GM12878 (cell line): ENCODE results near the gene FAM193A. TPM values are rescaled to one million over a fixed set of nuclear protein-coding genes. Genes with fewer than 3 reads are reported as not detected.
"Not testable (repeated sequence)": the region's sequence is repeated elsewhere in the genome, so short reads cannot be mapped to it uniquely, and the experiment has no call there.

Experiments
- ATAC-seq: fragments of 200-7000 bp; cut with Tn5 transposase; 3 replicates; pipeline ENCODE4 v1.9.1; 2020; ENCODE audit warnings: mild to moderate bottlenecking, moderate library complexity
- BruUV-seq: library from RNA; stranded (reverse); fragments of 400-500 nt; replicated peaks from 2 replicates; lab custom pipeline; 2021; lab: Mats Ljungman, UMichigan
- CTCF ChIA-PET: fragments of 300-600 bp; sonication (Branson Sonifier 250); formaldehyde crosslinking; extraction: SDS; loops from one replicate; lab custom pipeline; 2021; ENCODE audit warnings: inconsistent platforms; lab: Yijun Ruan, JAX
- POLR2A ChIA-PET: fragments of 350-600 bp; formaldehyde crosslinking; extraction: SDS; loops from one replicate; lab custom pipeline; 2021; ENCODE audit warnings: inconsistent platforms; lab: Charles Lee
- RAD21 ChIA-PET: fragments of 300-600 bp; sonication (Branson Sonifier 250); formaldehyde crosslinking; loops from one replicate; lab custom pipeline; 2023; ENCODE audit warnings: antibody characterized with exemption; ENCODE audit not compliant: unreplicated experiment; lab: Charles Lee
- SMC1A ChIA-PET: fragments of 300-600 bp; sonication (Branson Sonifier 250); formaldehyde crosslinking; loops from one replicate; lab custom pipeline; 2023; ENCODE audit not compliant: unreplicated experiment, uncharacterized antibody; lab: Charles Lee
- DNase-seq: peaks from one replicate; pipeline ENCODE4 v3.0.0-alpha.2; 2011; ENCODE audit warnings: low read depth, low spot score
- FAIRE-seq: peaks from 3 replicates; lab custom pipeline; 2011; peaks lifted over from hg19 to GRCh38; lab: Jason Lieb, UNC
- H2AFZ ChIP-seq: 2 replicates; pipeline ENCODE4 v1.6.0; 2011; ENCODE audit warnings: low read depth, low read length, control low read depth; ENCODE audit not compliant: control insufficient read depth
- H3K27ac ChIP-seq: 2 replicates; pipeline ENCODE4 v1.5.1; 2011; ENCODE audit warnings: control low read depth; ENCODE audit not compliant: control insufficient read depth, insufficient read depth
- H3K27me3 ChIP-seq, 2 experiments: replicated peaks in 1 of 2; 2 replicates each; pipeline versions ENCODE4 v1.6.0 to v1.6.1; 2011; ENCODE audit warnings: low read length in 1 of 2; ENCODE audit not compliant: control insufficient read depth in 2 of 2, insufficient read depth in 2 of 2
- H3K36me3 ChIP-seq, 2 experiments: 2 replicates each; pipeline ENCODE4 v1.5.1; 2011; ENCODE audit warnings: low read length in 1 of 2; ENCODE audit not compliant: control insufficient read depth in 2 of 2, insufficient read depth in 2 of 2
- H3K4me1 ChIP-seq: 2 replicates; pipeline ENCODE4 v1.6.1; 2011; ENCODE audit warnings: mild to moderate bottlenecking, low read length, moderate library complexity, mixed read lengths; ENCODE audit not compliant: control insufficient read depth, insufficient read depth
- H3K4me2 ChIP-seq: 2 replicates; pipeline ENCODE4 v1.6.0; 2011; ENCODE audit warnings: control low read depth; ENCODE audit not compliant: control insufficient read depth, insufficient read depth
- H3K4me3 ChIP-seq: fragments of 200-600 bp; sonication (generic); 2 replicates; pipeline ENCODE4 v1.5.1; 2016
- H3K79me2 ChIP-seq: 2 replicates; pipeline ENCODE4 v1.6.0; 2011; ENCODE audit warnings: low read length; ENCODE audit not compliant: control insufficient read depth, insufficient read depth
- H3K9ac ChIP-seq: 2 replicates; pipeline ENCODE4 v1.8.0; 2011; ENCODE audit warnings: low read length, control low read depth, mixed read lengths; ENCODE audit not compliant: control insufficient read depth, insufficient read depth
- H3K9me3 ChIP-seq: replicated peaks from 3 replicates; pipeline ENCODE4 v1.5.1; 2011; ENCODE audit warnings: mild to moderate bottlenecking, low read length; ENCODE audit not compliant: control insufficient read depth, insufficient read depth
- H4K20me1 ChIP-seq: 2 replicates; pipeline ENCODE4 v1.6.0; 2011; ENCODE audit not compliant: control insufficient read depth, insufficient read depth
- MYC ChIP-seq: IDR thresholded peaks from 2 replicates; pipeline ENCODE4 v1.6.1; 2011; ENCODE audit warnings: mild to moderate bottlenecking, low read length, moderate library complexity, inconsistent platforms; ENCODE audit not compliant: insufficient read depth, insufficient replicate concordance, insufficient read length, severe bottlenecking
- WGBS: methylation state at CpG from one replicate; pipeline ENCODE4 v1.1.6; 2016; ENCODE audit warnings: low lambda C conversion rate; ENCODE audit not compliant: insufficient replicate concordance, insufficient coverage; ENCODE audit errors: missing lambda C conversion rate; 5-methylcytosine and 5-hydroxymethylcytosine counted together
- in situ Hi-C: fragments of 300-500 bp; cut with MboI; formaldehyde crosslinking; loops from 9 replicates; pipeline ENCODE4 v1.14.3; 2018; ENCODE audit warnings: mixed read lengths
- intact Hi-C: fragments of 100-400 bp; cut with micrococcal nuclease; formaldehyde crosslinking; loops from one replicate; pipeline ENCODE4 v1.14.2; 2022; ENCODE audit not compliant: unreplicated experiment
- polyA plus RNA-seq, 11 experiments: library from polyadenylated mRNA; depleted of rRNA in 4 of 11; unstranded in 6 of 11; stranded (reverse) in 5 of 11; fragments of >200 nt; fragmentation: Nextera tagmentation in 4 of 11; fragmentation: Illumina TruSeq in 1 of 11; extraction: Ambion mirVana in 4 of 11; extraction: Trizol in 1 of 11; gene quantifications; 1 replicate in 1 of 11; 2 replicates in 10 of 11; pipeline versions ENCODE4 v1.2.1 to v1.2.3, GENCODE V29; 2011 to 2016; ENCODE audit warnings: inconsistent platforms in 2 of 11, missing spikeins in 2 of 11, low read depth in 1 of 11
- total RNA-seq, 4 experiments: library from RNA; depleted of rRNA in 3 of 4; stranded (reverse); fragments of >200 nt in 3 of 4; fragmentation: Illumina TruSeq in 1 of 4; extraction: Trizol in 1 of 4; gene quantifications; 2 replicates each; pipeline versions ENCODE4 v1.2.1 to v1.2.3, GENCODE V29; 2013 to 2021

FAM193A gene
- total and polyA plus RNA-seq, 10 of the 15 experiments (the other 5 are each of a cell fraction or from before 2014, with no cell fraction given), result 0.52 to 23.3 (median 7.4) TPM

GRCh38 chr4:2591189-2591588 lies 54.7 kb downstream of the FAM193A start:
- H3K79me2 ChIP-seq, result peaks cover 87% of the 10 kb centered on the region
- FAIRE-seq, result no peak
- DNase-seq, result no peak
- ChIA-PET CTCF (no interaction called here), POLR2A (no interaction called here), RAD21 (no interaction called here), SMC1A (no interaction called here)
- intact Hi-C loops (no loop called here), in situ Hi-C loops (no loop called here)
- no TSS peak for BruUV-seq
- peaks cover 2% of the 10 kb centered on the region in 2 experiments; a peak in 1 of 4 replicates for H3K36me3 ChIP-seq
- H4K20me1 ChIP-seq, result peaks cover 6% of the 10 kb centered on the region
- H3K4me2 ChIP-seq, result peak overlapping the region; percentile 72
- peaks cover 45% of the 10 kb centered on the region for H3K4me1 ChIP-seq
- TF ChIP-seq MYC, result no peak
- H3K27me3 ChIP-seq, result no peaks in the 10 kb centered on the region
- WGBS, result 76% methylated on average over 8 of the region's 8 CpGs
- no peaks in the 10 kb centered on the region for H3K9me3 ChIP-seq
- ATAC-seq, result peak; percentile 36
- H3K27ac ChIP-seq, result peak overlapping the region; percentile 50
- H3K4me3 ChIP-seq, result no peak overlapping the region
- no peak overlapping the region for H2AFZ ChIP-seq
- H3K9ac ChIP-seq, result no peak overlapping the region

- DNase-seq, H3K9ac ChIP-seq, ATAC-seq, H3K4me3 ChIP-seq, H2AFZ ChIP-seq, BruUV-seq, H3K27ac ChIP-seq, FAIRE-seq, POLR2A ChIA-PET, H3K9me3 ChIP-seq, H3K4me2 ChIP-seq, in situ Hi-C loops, intact Hi-C loops, H4K20me1 ChIP-seq, H3K27me3 ChIP-seq, H3K36me3 ChIP-seq: not testable (repeated sequence)
- SMC1A ChIA-PET, result interaction anchor here (0.9 to 1.7 kb wide), 3 partner anchors 10 to 344 kb away, joined by 3 to 5 read pairs (median 4); no protein-coding TSS in a partner anchor
- 94% methylated on average over 12 of the region's 12 CpGs for WGBS
- RAD21 ChIA-PET, result interaction anchor here (1.4 kb wide), 1 partner anchor 104 kb away, joined by 3 read pairs; no protein-coding TSS in a partner anchor
- peaks cover 87% of the 10 kb centered on the region for H3K79me2 ChIP-seq
- CTCF ChIA-PET, result interaction anchor here (0.6 kb wide), 1 partner anchor 92 kb away, joined by 3 read pairs; no protein-coding TSS in a partner anchor
- H3K4me1 ChIP-seq, result peaks cover 47% of the 10 kb centered on the region
These were observed 55.6 kb downstream of the FAM193A start for GRCh38 chr4:2592014-2592413.
